HG02840 (cell line): ENCODE results near the gene PIK3R4.

ENCODE experiments used
- ATAC-seq: cut with Tn5 transposase; IDR thresholded peaks from one replicate; pipeline ENCODE4 v1.9.1; 2021; ENCODE audit warnings: mild to moderate bottlenecking, moderate library complexity, moderate number of reproducible peaks; ENCODE audit not compliant: unreplicated experiment, low FRiP score

The PIK3R4 gene

GRCh38 chr3:130746246-130747039 is at the start of gene PIK3R4:
PIK3R4 (minus strand) TSS chr3:130746829; CDS start chr3:130745218, 1,611 bp downstream.
- ATAC-seq = peak; percentile 91

- no peak for ATAC-seq
These were observed 48.8 kb upstream of the PIK3R4 start for GRCh38 chr3:130795396-130795795.

- no peak for ATAC-seq
These were observed 45.6 kb upstream of the PIK3R4 start for GRCh38 chr3:130792246-130792645.

GRCh38 chr3:130789782-130790322 is 43.2 kb upstream of the PIK3R4 start:
- no peak for ATAC-seq

- no peak for ATAC-seq
These were observed 40.9 kb upstream of the PIK3R4 start for GRCh38 chr3:130787422-130788068.

GRCh38 chr3:130786306-130786705 is 39.7 kb upstream of the PIK3R4 start:
- no peak for ATAC-seq

GRCh38 chr3:130783629-130784028 is 37.0 kb upstream of the PIK3R4 start:
- no peak for ATAC-seq

- peak; percentile 27 for ATAC-seq
These were observed 32.9 kb upstream of the PIK3R4 start for GRCh38 chr3:130779486-130779885.

- peak; percentile 90 for ATAC-seq
These were observed 32.4 kb upstream of the PIK3R4 start for GRCh38 chr3:130779031-130779430.

- no peak for ATAC-seq
These were observed 26.7 kb upstream of the PIK3R4 start for GRCh38 chr3:130773366-130773765.

- ATAC-seq = no peak
These were observed 25.5 kb upstream of the PIK3R4 start for GRCh38 chr3:130772129-130772528.

- ATAC-seq = no peak
These were observed 24.0 kb upstream of the PIK3R4 start for GRCh38 chr3:130770644-130771043.

GRCh38 chr3:130761730-130762311 is 15.2 kb upstream of the PIK3R4 start:
- ATAC-seq = no peak

GRCh38 chr3:130760922-130761321 is 14.3 kb upstream of the PIK3R4 start:
- ATAC-seq = no peak

GRCh38 chr3:130759692-130760338 is 13.2 kb upstream of the PIK3R4 start:
- no peak for ATAC-seq

GRCh38 chr3:130758624-130759369 is 12.2 kb upstream of the PIK3R4 start:
- ATAC-seq = no peak

GRCh38 chr3:130757611-130758150 is 11.1 kb upstream of the PIK3R4 start:
- ATAC-seq = no peak

- no peak for ATAC-seq
These were observed 9.0 kb upstream of the PIK3R4 start for GRCh38 chr3:130755666-130756065.

GRCh38 chr3:130748981-130749380 is 2.4 kb upstream of the PIK3R4 start:
- ATAC-seq = no peak

- ATAC-seq = no peak
These were observed 1.8 kb upstream of the PIK3R4 start for GRCh38 chr3:130748467-130748861.
